Endothelial cell of umbilical vein (primary cell): ENCODE data around the gene HPX. TPM values are rescaled to one million over a fixed set of nuclear protein-coding genes. Genes with fewer than 3 reads are reported as not detected.
A peak's percentile ranks its signal among the peaks of the same experiment; 100 is the strongest.

Source experiments
- BruUV-seq: library from RNA; stranded (reverse); fragments of 400-500 nt; replicated peaks from 2 replicates; lab custom pipeline; 2021; lab: Mats Ljungman, UMichigan
- CTCF ChIA-PET: fragments of 300-600, 350-600 bp; sonication (Branson Sonifier 250); formaldehyde crosslinking; loops from one replicate; lab custom pipeline; 2021; ENCODE audit warnings: antibody characterized with exemption, inconsistent platforms; lab: Charles Lee
- POLR2A ChIA-PET: fragments of 300-600, 350-600 bp; sonication (Branson Sonifier 250); formaldehyde crosslinking; loops from one replicate; lab custom pipeline; 2021; ENCODE audit warnings: antibody characterized with exemption, inconsistent platforms; lab: Charles Lee
- DNase-seq: peaks from one replicate; pipeline ENCODE4 v3.0.0-alpha.2; 2011; ENCODE audit warnings: low read depth, low spot score
- FAIRE-seq: peaks from 2 replicates; lab custom pipeline; 2011; peaks lifted over from hg19 to GRCh38; lab: Jason Lieb, UNC
- H2AFZ ChIP-seq: 2 replicates; pipeline ENCODE4 v1.6.0; 2012; ENCODE audit warnings: low read depth, low read length, control low read depth, inconsistent platforms
- H3K27ac ChIP-seq: 2 replicates; pipeline ENCODE4 v1.5.1; 2011; ENCODE audit warnings: low read depth, mild to moderate bottlenecking, control low read depth, low read length, moderate library complexity; ENCODE audit not compliant: insufficient read depth
- H3K27me3 ChIP-seq, 2 experiments: 2 replicates each; pipeline versions ENCODE4 v1.6.0 to v1.6.1; 2011; ENCODE audit warnings: low read length in 2 of 2, mixed read lengths in 1 of 2; ENCODE audit not compliant: control insufficient read depth in 2 of 2, insufficient read depth in 2 of 2
- H3K36me3 ChIP-seq, 2 experiments: 2 replicates in 1 of 2; 3 replicates in 1 of 2; pipeline ENCODE4 v1.5.1; 2011; ENCODE audit warnings: low read length in 2 of 2, mild to moderate bottlenecking in 1 of 2, moderate library complexity in 1 of 2; ENCODE audit not compliant: control insufficient read depth in 2 of 2, insufficient read depth in 2 of 2; ENCODE audit errors: extremely low read depth in 1 of 2
- H3K4me1 ChIP-seq: 3 replicates; pipeline ENCODE4 v1.5.1; 2011; ENCODE audit warnings: mild to moderate bottlenecking, low read length; ENCODE audit not compliant: control insufficient read depth, insufficient read depth; ENCODE audit errors: extremely low read depth
- H3K4me2 ChIP-seq: 2 replicates; pipeline ENCODE4 v1.6.1; 2011; ENCODE audit warnings: low read length, control low read depth, mixed read lengths; ENCODE audit not compliant: insufficient read depth
- H3K4me3 ChIP-seq, 3 experiments: fragments of 200-600 bp in 1 of 3; sonication (generic), shearing (Covaris generic) in 1 of 3; replicated peaks in 1 of 3; 2 replicates each; pipeline ENCODE4 v1.5.1; 2011 to 2016; ENCODE audit warnings: control low read depth in 3 of 3, low read length in 3 of 3, mild to moderate bottlenecking in 2 of 3, inconsistent platforms in 1 of 3, low read depth in 1 of 3, moderate library complexity in 1 of 3; ENCODE audit not compliant: insufficient read depth in 1 of 3
- H3K79me2 ChIP-seq: 2 replicates; pipeline ENCODE4 v1.6.0; 2012; ENCODE audit warnings: low read length, inconsistent platforms; ENCODE audit not compliant: control insufficient read depth, insufficient read depth
- H3K9ac ChIP-seq: replicated peaks from 2 replicates; pipeline ENCODE3; 2011; ENCODE audit warnings: low read length, control low read depth; ENCODE audit not compliant: insufficient read depth; ENCODE audit errors: extremely low read depth
- H3K9me1 ChIP-seq: replicated peaks from 3 replicates; pipeline ENCODE4 v1.6.0; 2011; ENCODE audit warnings: mild to moderate bottlenecking, low read length; ENCODE audit not compliant: control insufficient read depth, insufficient read depth; ENCODE audit errors: extremely low read depth
- H3K9me3 ChIP-seq: replicated peaks from 2 replicates; pipeline ENCODE4 v1.5.1; 2012; ENCODE audit warnings: low read length, inconsistent platforms; ENCODE audit not compliant: control insufficient read depth, insufficient read depth
- H4K20me1 ChIP-seq: replicated peaks from 2 replicates; pipeline ENCODE3; 2011; ENCODE audit warnings: mild to moderate bottlenecking, low read length; ENCODE audit not compliant: control insufficient read depth, insufficient read depth; ENCODE audit errors: extremely low read depth
- CTCF ChIP-seq, 2 donors: IDR thresholded peaks; 1 replicate in 1 of 2; 2 replicates in 1 of 2; pipeline ENCODE4 v1.5.1; 2011; ENCODE audit warnings: low read length in 2 of 2, mild to moderate bottlenecking in 2 of 2, moderate library complexity in 2 of 2, control low read depth in 1 of 2, inconsistent platforms in 1 of 2, low read depth in 1 of 2; ENCODE audit not compliant: insufficient read depth in 1 of 2; ENCODE audit errors: extremely low read depth in 1 of 2
- FOS ChIP-seq: IDR thresholded peaks from 2 replicates; pipeline ENCODE4 v1.6.1; 2011; ENCODE audit warnings: mild to moderate bottlenecking, low read length, moderate library complexity, borderline replicate concordance; ENCODE audit not compliant: insufficient read depth
- GATA2 ChIP-seq: IDR thresholded peaks from 2 replicates; pipeline ENCODE4 v1.7.0; 2011; ENCODE audit warnings: low read depth, mild to moderate bottlenecking, moderate library complexity, mixed read lengths, low read length; ENCODE audit not compliant: insufficient read length, insufficient read depth
- POLR2A ChIP-seq: IDR thresholded peaks from 2 replicates; pipeline ENCODE4 v1.6.1; 2012; ENCODE audit warnings: low read depth, mild to moderate bottlenecking, control low read depth, low read length
- dilution Hi-C: fragments of 300-500 bp; cut with MboI; formaldehyde crosslinking; loops from one replicate; pipeline ENCODE4 v1.15.0; 2019; ENCODE audit warnings: low sequenced_read_pairs; ENCODE audit not compliant: extremely low pct_ligation_motif_present
- intact Hi-C: fragments of 100-400 bp; cut with micrococcal nuclease; formaldehyde crosslinking; loops from one replicate; pipeline ENCODE4 v1.10.0; 2022
- polyA plus RNA-seq, 4 experiments: library from polyadenylated mRNA; depleted of rRNA in 3 of 4; stranded (reverse) in 3 of 4; unstranded in 1 of 4; fragments of >200 nt; gene quantifications; 2 replicates each; pipeline versions ENCODE4 v1.2.1 to v1.2.3, GENCODE V29; 2011 to 2012; ENCODE audit warnings: missing spikeins in 1 of 4
- total RNA-seq: library from RNA; stranded (reverse); gene quantifications from 2 replicates; pipeline ENCODE4 v1.2.3, GENCODE V29; 2021

HPX gene
- total and polyA plus RNA-seq, 2 donors (not counting 3 experiments of a cell fraction or from before 2014, with no cell fraction given), result 1.3 to 1.5 TPM

GRCh38 chr11:6443269-6444003 lies 2.6 kb upstream of the HPX start:
- H4K20me1 ChIP-seq, result no peaks in the 10 kb centered on the region
- H3K4me2 ChIP-seq, result no peak overlapping the region
- peaks cover 0 to 2% of the 10 kb centered on the region in 2 experiments for H3K36me3 ChIP-seq
- H3K27ac ChIP-seq, result no peak overlapping the region
- peak; percentile 56 for DNase-seq
- peak; percentile 90 for FAIRE-seq
- dilution Hi-C loops (no loop called here), intact Hi-C loops (loop anchor here (1.0 to 2.0 kb wide), 3 partner anchors 29 to 64 kb away; partner anchors contain the start of genes SMPD1 and TRIM3)
- no peaks in the 10 kb centered on the region for H3K27me3 ChIP-seq
- no peak overlapping the region for H3K4me3 ChIP-seq
- no peaks in the 10 kb centered on the region for H3K79me2 ChIP-seq
- no peaks in the 10 kb centered on the region for H3K9me3 ChIP-seq
- no peak overlapping the region for H3K9ac ChIP-seq
- no peak for TF ChIP-seq POLR2A
- TF ChIP-seq FOS, result no peak
- no peak for TF ChIP-seq GATA2
- peak; percentile 78 to 93 for TF ChIP-seq CTCF (IDR thresholded peaks at IDR 0.05; ENCODE audit: extremely low read depth in 1 of 2, insufficient read depth in 1 of 2, low read depth in 1 of 2, low read length in 2 of 2)
- no TSS peak for BruUV-seq
- H2AFZ ChIP-seq, result no peak overlapping the region
- ChIA-PET POLR2A (interaction anchor here (1.2 to 1.3 kb wide), 2 partner anchors 24 to 65 kb away, joined by 3 to 12 read pairs; partner anchors contain the start of gene APBB1), CTCF (interaction anchor here (0.7 to 9.9 kb wide), 48 partner anchors 9 to 420 kb away, joined by 3 to 638 read pairs (median 6); partner anchors contain the start of genes APBB1, ARFIP2, MRPL17 and SMPD1)
- no peaks in the 10 kb centered on the region for H3K4me1 ChIP-seq
- no peaks in the 10 kb centered on the region for H3K9me1 ChIP-seq
